H9 (cell line): ENCODE measurements around the gene ZC3H18. TPM values are rescaled to one million over a fixed set of nuclear protein-coding genes. Genes with fewer than 3 reads are reported as not detected.

Experiments
- DNase-seq: peaks from one replicate; pipeline ENCODE4 v3.0.0-alpha.2; 2017
- H2AFZ ChIP-seq: one replicate; pipeline ENCODE4 v1.6.1; 2013; ENCODE audit warnings: mild to moderate bottlenecking, low read length, control low read depth, moderate library complexity
- H2AK5ac ChIP-seq: 2 replicates; pipeline ENCODE4 v1.6.1; 2013; ENCODE audit warnings: low read length, control low read depth, mixed read lengths; ENCODE audit not compliant: insufficient read length
- H2BK120ac ChIP-seq: one replicate; pipeline ENCODE4 v1.6.1; 2013; ENCODE audit warnings: low read depth, mild to moderate bottlenecking, low read length, control low read depth, inconsistent platforms; ENCODE audit not compliant: poor library complexity, severe bottlenecking
- H2BK12ac ChIP-seq: 2 replicates; pipeline ENCODE4 v1.6.1; 2013; ENCODE audit warnings: low read length, control low read depth, mixed read lengths, low read depth; ENCODE audit not compliant: insufficient read length
- H2BK15ac ChIP-seq: 2 replicates; pipeline ENCODE4 v1.6.1; 2013; ENCODE audit warnings: low read depth, low read length, control low read depth
- H2BK20ac ChIP-seq: one replicate; pipeline ENCODE4 v1.6.1; 2013; ENCODE audit warnings: low read depth, mild to moderate bottlenecking, low read length, control low read depth, inconsistent platforms; ENCODE audit not compliant: poor library complexity, severe bottlenecking
- H2BK5ac ChIP-seq: 2 replicates; pipeline ENCODE4 v1.6.1; 2013; ENCODE audit warnings: low read length, control low read depth, mixed read lengths; ENCODE audit not compliant: insufficient read length
- H3K14ac ChIP-seq: 2 replicates; pipeline ENCODE4 v1.6.1; 2013; ENCODE audit warnings: low read length, control low read depth; ENCODE audit not compliant: insufficient read depth
- H3K18ac ChIP-seq: 2 replicates; pipeline ENCODE4 v1.6.1; 2013; ENCODE audit warnings: low read depth, mild to moderate bottlenecking, mixed read lengths, low read length, control low read depth; ENCODE audit not compliant: insufficient read length
- H3K23ac ChIP-seq: 2 replicates; pipeline ENCODE4 v1.6.1; 2013; ENCODE audit warnings: low read length, control low read depth, mixed read lengths, low read depth; ENCODE audit not compliant: insufficient read length
- H3K23me2 ChIP-seq: 2 replicates; pipeline ENCODE4 v1.6.1; 2013; ENCODE audit warnings: low read depth, mild to moderate bottlenecking, mixed read lengths, low read length, control low read depth; ENCODE audit not compliant: insufficient read length, poor library complexity, severe bottlenecking
- H3K27ac ChIP-seq: 2 replicates; pipeline ENCODE4 v1.5.1; 2013; ENCODE audit warnings: low read length, control low read depth, mixed read lengths, low read depth; ENCODE audit not compliant: insufficient read length
- H3K27me3 ChIP-seq: 2 replicates; pipeline ENCODE4 v1.6.1; 2013; ENCODE audit warnings: low read length, control low read depth, inconsistent platforms; ENCODE audit not compliant: insufficient read depth
- H3K4ac ChIP-seq: 2 replicates; pipeline ENCODE4 v1.6.1; 2013; ENCODE audit warnings: low read depth, mild to moderate bottlenecking, control low read depth, inconsistent platforms, low read length, moderate library complexity
- H3K4me1 ChIP-seq: 2 replicates; pipeline ENCODE4 v1.6.1; 2013; ENCODE audit warnings: low read length, control low read depth, inconsistent platforms; ENCODE audit not compliant: insufficient read depth
- H3K4me2 ChIP-seq: 2 replicates; pipeline ENCODE4 v1.6.1; 2013; ENCODE audit warnings: low read length, control low read depth, mixed read lengths; ENCODE audit not compliant: insufficient read length, insufficient read depth
- H3K56ac ChIP-seq: 2 replicates; pipeline ENCODE4 v1.6.1; 2013; ENCODE audit warnings: low read depth, mild to moderate bottlenecking, mixed read lengths, low read length, control low read depth; ENCODE audit not compliant: insufficient read length
- H3K79me1 ChIP-seq: 2 replicates; pipeline ENCODE4 v1.6.1; 2013; ENCODE audit warnings: low read depth, mild to moderate bottlenecking, moderate library complexity, low read length, control low read depth, inconsistent platforms; ENCODE audit not compliant: insufficient read depth, poor library complexity, severe bottlenecking
- H3K79me2 ChIP-seq: 2 replicates; pipeline ENCODE4 v1.6.1; 2013; ENCODE audit warnings: low read length, control low read depth, inconsistent platforms; ENCODE audit not compliant: insufficient read depth
- H3K9ac ChIP-seq: 2 replicates; pipeline ENCODE4 v1.6.1; 2013; ENCODE audit warnings: low read length, control low read depth, mixed read lengths; ENCODE audit not compliant: insufficient read length; ENCODE audit errors: extremely low read depth
- H3K9me3 ChIP-seq: one replicate; pipeline ENCODE4 v1.6.1; 2013; ENCODE audit warnings: low read depth, low read length, inconsistent platforms; ENCODE audit not compliant: control insufficient read depth
- H3T11ph ChIP-seq: one replicate; pipeline ENCODE4 v1.6.1; 2013; ENCODE audit warnings: mild to moderate bottlenecking, low read length, control low read depth, inconsistent platforms
- H4K20me1 ChIP-seq: one replicate; pipeline ENCODE4 v1.6.1; 2013; ENCODE audit not compliant: control insufficient read depth, insufficient read length, insufficient read depth
- H4K5ac ChIP-seq: 2 replicates; pipeline ENCODE4 v1.6.1; 2013; ENCODE audit warnings: low read depth, mild to moderate bottlenecking, mixed read lengths, low read length, control low read depth; ENCODE audit not compliant: insufficient read length
- H4K8ac ChIP-seq: replicated peaks from 2 replicates; pipeline ENCODE4 v1.6.1; 2013; ENCODE audit warnings: low read length, control low read depth, mixed read lengths, low read depth; ENCODE audit not compliant: insufficient read length
- H4K91ac ChIP-seq: 2 replicates; pipeline ENCODE4 v1.6.1; 2013; ENCODE audit warnings: low read depth, mild to moderate bottlenecking, moderate library complexity, mixed read lengths, low read length, control low read depth; ENCODE audit not compliant: insufficient read length
- H3K27ac Mint-ChIP-seq, 3 experiments: 2 replicates in 2 of 3; 3 replicates in 1 of 3; pipeline ENCODE4 v1.8.0; 2020 to 2021; ENCODE audit warnings: mixed read lengths in 3 of 3, mild to moderate bottlenecking in 1 of 3, moderate library complexity in 1 of 3
- H3K27me3 Mint-ChIP-seq: 2 replicates; pipeline ENCODE4 v1.8.0; 2021; ENCODE audit warnings: low read depth, mild to moderate bottlenecking, moderate library complexity, mixed read lengths
- H3K36me3 Mint-ChIP-seq, 3 experiments: 2 replicates in 2 of 3; 3 replicates in 1 of 3; pipeline ENCODE4 v1.8.0; 2020 to 2021; ENCODE audit warnings: low read depth in 3 of 3, mixed read lengths in 3 of 3; ENCODE audit not compliant: insufficient read depth in 1 of 3
- H3K4me1 Mint-ChIP-seq, 2 experiments: 2 replicates each; pipeline ENCODE4 v1.8.0; 2020; ENCODE audit warnings: mixed read lengths in 2 of 2
- H3K4me3 Mint-ChIP-seq, 2 experiments: 2 replicates in 1 of 2; 3 replicates in 1 of 2; pipeline ENCODE4 v1.8.0; 2020 to 2021; ENCODE audit warnings: mild to moderate bottlenecking in 2 of 2, mixed read lengths in 2 of 2, moderate library complexity in 1 of 2
- H3K9me3 Mint-ChIP-seq, 2 experiments: 2 replicates in 1 of 2; 3 replicates in 1 of 2; pipeline ENCODE4 v1.8.0; 2020; ENCODE audit warnings: mild to moderate bottlenecking in 2 of 2, mixed read lengths in 2 of 2, moderate library complexity in 1 of 2
- CTCF ChIP-seq: fragments of 200-600 bp; sonication (generic); conservative IDR thresholded peaks from 3 replicates; pipeline ENCODE4 v1.8.0; 2021; ENCODE audit warnings: antibody characterized with exemption, mild to moderate bottlenecking
- WGBS: extraction: QIAGEN DNeasy Blood & Tissue Kit; methylation state at CpG from one replicate; pipeline ENCODE4 v1.1.7; 2013; ENCODE audit warnings: missing lambda C conversion rate, low lambda C conversion rate, mixed read lengths; ENCODE audit not compliant: insufficient read length; ENCODE audit errors: extremely low coverage; 5-methylcytosine and 5-hydroxymethylcytosine counted together
- total RNA-seq: library from RNA; stranded (reverse); gene quantifications from 2 replicates; pipeline ENCODE4 v1.2.1, GENCODE V29; 2021

ZC3H18 gene
- total RNA-seq, 1 experiment from 2014 or later: 69.7 TPM

GRCh38 chr16:88599092-88599733, 29.0 kb downstream of the ZC3H18 start:
- no peak overlapping the region for H3K14ac ChIP-seq
- no peak overlapping the region for H2BK15ac ChIP-seq
- H3K9me3 ChIP-seq: no peaks in the 10 kb centered on the region
- DNase-seq: no peak
- no peak overlapping the region for H3K23ac ChIP-seq
- H3K4me1 ChIP-seq: no peaks in the 10 kb centered on the region
- H3K79me2 ChIP-seq: no peaks in the 10 kb centered on the region; the same call in 1 of the 2 replicates
- Mint-ChIP-seq H3K36me3 (peaks cover 31 to 58% (median 56%) of the 10 kb centered on the region in 3 experiments; a peak in 6 of 7 replicates), H3K27me3 (no peaks in the 10 kb centered on the region), H3K4me3 (no peak overlapping the region; a peak in 1 of 5 replicates), H3K27ac (peak overlapping the region in 2 of 3 experiments; percentile 11 to 40; a peak in 3 of 7 replicates), H3K4me1 (peaks cover 7 to 21% of the 10 kb centered on the region in 2 experiments), H3K9me3 (peaks cover 0 to 4% of the 10 kb centered on the region in 2 experiments; a peak in 1 of 5 replicates)
- H3K27ac ChIP-seq: no peak overlapping the region
- no peak overlapping the region for H4K8ac ChIP-seq
- no peak overlapping the region for H3K56ac ChIP-seq
- no peak overlapping the region for H2BK20ac ChIP-seq
- no peak overlapping the region for H3T11ph ChIP-seq
- H3K18ac ChIP-seq: no peak overlapping the region
- no peak overlapping the region for H3K9ac ChIP-seq
- H3K4me2 ChIP-seq: no peak overlapping the region
- no peak overlapping the region for H3K4ac ChIP-seq
- H3K23me2 ChIP-seq: no peaks in the 10 kb centered on the region
- no peaks in the 10 kb centered on the region for H4K20me1 ChIP-seq
- WGBS: no CpG with 5 or more reads among the region's 14 CpGs
- H3K79me1 ChIP-seq: no peaks in the 10 kb centered on the region
- no peak overlapping the region for H2BK120ac ChIP-seq
- TF ChIP-seq CTCF: no peak
- no peaks in the 10 kb centered on the region for H3K27me3 ChIP-seq
- H2AK5ac ChIP-seq: no peak overlapping the region
- H4K91ac ChIP-seq: no peak overlapping the region
- no peak overlapping the region for H2BK12ac ChIP-seq
- H4K5ac ChIP-seq: no peak overlapping the region
- H2AFZ ChIP-seq: no peak overlapping the region
- H2BK5ac ChIP-seq: no peak overlapping the region
